Measurements from ENCODE around the gene SMAD7.

SMAD7 gene

GRCh38 chr18:48929212-48929612, 21.6 kb downstream of the SMAD7 start:
- DNase-seq (ENCODE audit: extremely low spot score) = no peak
- CTCF ChIA-PET = interaction anchor here (1.1 kb wide), 1 partner anchor 19 kb away, joined by 5 read pairs; no protein-coding TSS in a partner anchor
- TF ChIP-seq NFRKB (IDR thresholded peaks at IDR 0.05) = no peak
- TF ChIP-seq TARDBP (IDR thresholded peaks at IDR 0.05) = no peak
- TF ChIP-seq HDGF (IDR thresholded peaks at IDR 0.05; ENCODE audit: borderline replicate concordance) = no peak
- TF ChIP-seq FOXK2 (IDR thresholded peaks at IDR 0.05) = no peak
- TF ChIP-seq SP1 (IDR thresholded peaks at IDR 0.05) = no peak
- no peak for TF ChIP-seq ZNF384 (IDR thresholded peaks at IDR 0.05)
- no peak for TF ChIP-seq FOXM1 (IDR thresholded peaks at IDR 0.05; ENCODE audit: borderline replicate concordance)
- TF ChIP-seq BHLHE40 (IDR thresholded peaks at IDR 0.05; ENCODE audit: borderline replicate concordance) = no peak
- TF ChIP-seq SUZ12 (IDR thresholded peaks at IDR 0.05) = no peak
- TF ChIP-seq ARNT (IDR thresholded peaks at IDR 0.05) = no peak
- TF ChIP-seq ELF4 (IDR thresholded peaks at IDR 0.05) = no peak
- no peak for TF ChIP-seq CTBP1 (IDR thresholded peaks at IDR 0.05; ENCODE audit: borderline replicate concordance)
- TF ChIP-seq L3MBTL2 (conservative IDR thresholded peaks at IDR 0.05) = no peak
- no peak for TF ChIP-seq FOXA1 (IDR thresholded peaks at IDR 0.05)
- TF ChIP-seq, protein P1, sequence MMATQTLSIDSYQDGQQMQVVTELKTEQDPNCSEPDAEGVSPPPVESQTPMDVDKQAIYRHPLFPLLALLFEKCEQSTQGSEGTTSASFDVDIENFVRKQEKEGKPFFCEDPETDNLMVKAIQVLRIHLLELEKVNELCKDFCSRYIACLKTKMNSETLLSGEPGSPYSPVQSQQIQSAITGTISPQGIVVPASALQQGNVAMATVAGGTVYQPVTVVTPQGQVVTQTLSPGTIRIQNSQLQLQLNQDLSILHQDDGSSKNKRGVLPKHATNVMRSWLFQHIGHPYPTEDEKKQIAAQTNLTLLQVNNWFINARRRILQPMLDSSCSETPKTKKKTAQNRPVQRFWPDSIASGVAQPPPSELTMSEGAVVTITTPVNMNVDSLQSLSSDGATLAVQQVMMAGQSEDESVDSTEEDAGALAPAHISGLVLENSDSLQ (IDR thresholded peaks at IDR 0.05) = no peak
- no peak for TF ChIP-seq LEF1 (IDR thresholded peaks at IDR 0.05; ENCODE audit: borderline replicate concordance)

GRCh38 chr18:48928787-48929186, 22.0 kb downstream of the SMAD7 start:
- ChIA-PET CTCF (interaction anchor here (0.6 kb wide), 1 partner anchor 9 kb away, joined by 3 read pairs; no protein-coding TSS in a partner anchor), POLR2A (interaction anchor here (0.8 to 1.6 kb wide), 2 partner anchors 12 to 80 kb away, joined by 3 read pairs; no protein-coding TSS in a partner anchor)
- no peak for TF ChIP-seq HDGF (IDR thresholded peaks at IDR 0.05; ENCODE audit: borderline replicate concordance)
- TF ChIP-seq, protein P1 (IDR thresholded peaks at IDR 0.05) = no peak
- TF ChIP-seq CTBP1 (IDR thresholded peaks at IDR 0.05; ENCODE audit: borderline replicate concordance) = no peak
- no peak for TF ChIP-seq SUZ12 (IDR thresholded peaks at IDR 0.05)
- TF ChIP-seq TARDBP (IDR thresholded peaks at IDR 0.05) = no peak
- no peak for TF ChIP-seq L3MBTL2 (conservative IDR thresholded peaks at IDR 0.05)
- TF ChIP-seq FOXK2 (IDR thresholded peaks at IDR 0.05) = no peak
- no peak for TF ChIP-seq BHLHE40 (IDR thresholded peaks at IDR 0.05; ENCODE audit: borderline replicate concordance)
- no peak for TF ChIP-seq SP1 (IDR thresholded peaks at IDR 0.05)
- TF ChIP-seq ARNT (IDR thresholded peaks at IDR 0.05) = no peak
- TF ChIP-seq ELF4 (IDR thresholded peaks at IDR 0.05) = no peak
- TF ChIP-seq ZNF384 (IDR thresholded peaks at IDR 0.05) = no peak
- TF ChIP-seq FOXA1 (IDR thresholded peaks at IDR 0.05) = no peak
- TF ChIP-seq NFRKB (IDR thresholded peaks at IDR 0.05) = no peak
- TF ChIP-seq FOXM1 (IDR thresholded peaks at IDR 0.05; ENCODE audit: borderline replicate concordance) = no peak
- TF ChIP-seq LEF1 (IDR thresholded peaks at IDR 0.05; ENCODE audit: borderline replicate concordance) = no peak
- no peak for DNase-seq (ENCODE audit: extremely low spot score)

More at GRCh38 chr18:48929212-48929612, 21.6 kb downstream of the SMAD7 start:
- POLR2A ChIA-PET = interaction anchor here (1.6 kb wide), 1 partner anchor 81 kb away, joined by 3 read pairs; no protein-coding TSS in a partner anchor

GRCh38 chr18:48927286-48928080, 23.3 kb downstream of the SMAD7 start:
- ChIA-PET POLR2A (interaction anchor here (1.4 kb wide), 1 partner anchor 25 kb away, joined by 3 read pairs; no protein-coding TSS in a partner anchor), CTCF (no interaction called here)
- TF ChIP-seq NFRKB (IDR thresholded peaks at IDR 0.05) = no peak
- TF ChIP-seq ZNF384 (IDR thresholded peaks at IDR 0.05) = no peak
- TF ChIP-seq FOXK2 (IDR thresholded peaks at IDR 0.05) = no peak
- TF ChIP-seq HDGF (IDR thresholded peaks at IDR 0.05; ENCODE audit: borderline replicate concordance) = no peak
- no peak for TF ChIP-seq CTBP1 (IDR thresholded peaks at IDR 0.05; ENCODE audit: borderline replicate concordance)
- no peak for TF ChIP-seq FOXM1 (IDR thresholded peaks at IDR 0.05; ENCODE audit: borderline replicate concordance)
- no peak for TF ChIP-seq BHLHE40 (IDR thresholded peaks at IDR 0.05; ENCODE audit: borderline replicate concordance)
- no peak for DNase-seq (ENCODE audit: extremely low spot score)

DNA sequence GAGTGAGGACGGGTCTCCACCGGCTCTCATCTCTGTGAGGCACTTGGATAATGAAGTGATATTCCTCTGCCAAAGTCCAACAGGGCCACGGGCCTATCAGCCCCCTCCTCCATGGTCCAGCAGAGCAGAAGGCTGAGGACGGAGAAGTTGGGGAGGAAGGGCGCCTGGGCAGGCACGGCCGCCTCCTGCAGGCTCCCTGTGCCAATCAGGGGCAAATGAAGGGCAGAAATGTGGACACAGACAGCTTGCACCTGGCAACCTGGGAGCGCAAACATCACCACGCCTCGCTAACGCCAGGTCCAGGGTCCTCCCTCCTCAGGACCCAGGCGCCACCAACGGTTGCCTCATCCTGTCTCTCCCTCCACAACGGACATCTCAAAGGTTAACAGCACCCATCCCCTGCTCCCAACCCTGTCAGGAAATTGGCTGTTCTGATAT, 24.3 kb downstream of the SMAD7 start:
- TF ChIP-seq TARDBP (IDR thresholded peaks at IDR 0.05) = no peak
- TF ChIP-seq ZNF384 (IDR thresholded peaks at IDR 0.05) = no peak
- no peak for TF ChIP-seq FOXK2 (IDR thresholded peaks at IDR 0.05)
- TF ChIP-seq SP1 (IDR thresholded peaks at IDR 0.05) = no peak
- no peak for TF ChIP-seq CTBP1 (IDR thresholded peaks at IDR 0.05; ENCODE audit: borderline replicate concordance)
- TF ChIP-seq NFRKB (IDR thresholded peaks at IDR 0.05) = no peak
- TF ChIP-seq ARNT (IDR thresholded peaks at IDR 0.05) = no peak
- TF ChIP-seq ELF4 (IDR thresholded peaks at IDR 0.05) = no peak
- TF ChIP-seq HDGF (IDR thresholded peaks at IDR 0.05; ENCODE audit: borderline replicate concordance) = no peak
- TF ChIP-seq FOXA1 (IDR thresholded peaks at IDR 0.05) = no peak
- TF ChIP-seq SUZ12 (IDR thresholded peaks at IDR 0.05) = no peak
- TF ChIP-seq, protein P1 (IDR thresholded peaks at IDR 0.05) = no peak
- no peak for TF ChIP-seq L3MBTL2 (conservative IDR thresholded peaks at IDR 0.05)
- no peak for TF ChIP-seq LEF1 (IDR thresholded peaks at IDR 0.05; ENCODE audit: borderline replicate concordance)
- no peak for TF ChIP-seq BHLHE40 (IDR thresholded peaks at IDR 0.05; ENCODE audit: borderline replicate concordance)
- no peak for TF ChIP-seq FOXM1 (IDR thresholded peaks at IDR 0.05; ENCODE audit: borderline replicate concordance)
- ChIA-PET POLR2A (interaction anchor here (1.4 kb wide), 1 partner anchor 26 kb away, joined by 3 read pairs; no protein-coding TSS in a partner anchor), CTCF (no interaction called here)
- no peak for DNase-seq (ENCODE audit: extremely low spot score)

- DNase-seq (ENCODE audit: extremely low spot score) = no peak
- TF ChIP-seq HDGF (IDR thresholded peaks at IDR 0.05; ENCODE audit: borderline replicate concordance) = no peak
- TF ChIP-seq FOXK2 (IDR thresholded peaks at IDR 0.05) = no peak
- TF ChIP-seq ARNT (IDR thresholded peaks at IDR 0.05) = no peak
- TF ChIP-seq, protein P1 (IDR thresholded peaks at IDR 0.05) = no peak
- no peak for TF ChIP-seq BHLHE40 (IDR thresholded peaks at IDR 0.05; ENCODE audit: borderline replicate concordance)
- no peak for TF ChIP-seq SP1 (IDR thresholded peaks at IDR 0.05)
- TF ChIP-seq ELF4 (IDR thresholded peaks at IDR 0.05) = no peak
- no peak for TF ChIP-seq FOXM1 (IDR thresholded peaks at IDR 0.05; ENCODE audit: borderline replicate concordance)
- no peak for TF ChIP-seq L3MBTL2 (conservative IDR thresholded peaks at IDR 0.05)
- no peak for TF ChIP-seq NFRKB (IDR thresholded peaks at IDR 0.05)
- ChIA-PET CTCF (interaction anchor here (0.6 kb wide), 1 partner anchor 766 kb away, joined by 4 read pairs; no protein-coding TSS in a partner anchor), POLR2A (no interaction called here)
These were observed 25.3 kb downstream of the SMAD7 start for GRCh38 chr18:48925491-48925780.
